A172 (cell line): ENCODE data around the gene ZNF169. TPM values are rescaled to one million over a fixed set of nuclear protein-coding genes. Genes with fewer than 3 reads are reported as not detected.
"Not testable (repeated sequence)": the region's sequence is repeated elsewhere in the genome, so short reads cannot be mapped to it uniquely, and the experiment has no call there.

ENCODE experiments used
- DNase-seq: peaks from one replicate; pipeline ENCODE4 v3.0.0-alpha.2; 2015; ENCODE audit warnings: low spot score
- total RNA-seq: library from RNA; depleted of rRNA; stranded (reverse); fragments of >200 nt; shearing (Covaris generic); gene quantifications from 2 replicates; pipeline ENCODE4 v1.2.3, GENCODE V29; 2014

Gene ZNF169
- total RNA-seq, 1 experiment from 2014 or later = 2.2 TPM

GRCh38 chr9:94286116-94286515 lies 27.0 kb downstream of the ZNF169 start:
- peak; percentile 21 for DNase-seq

GRCh38 chr9:94287877-94288513 lies 28.9 kb downstream of the ZNF169 start:
- DNase-seq = no peak

- DNase-seq = no peak
These were observed 30.6 kb downstream of the ZNF169 start for GRCh38 chr9:94289691-94290090.

- DNase-seq = no peak
These were observed 40.0 kb downstream of the ZNF169 start for GRCh38 chr9:94298949-94299599.

- DNase-seq = no peak
These were observed 41.6 kb downstream of the ZNF169 start for GRCh38 chr9:94300470-94301301.

GRCh38 chr9:94301583-94301982 lies 42.5 kb downstream of the ZNF169 start:
- DNase-seq = no peak

- DNase-seq = no peak
These were observed 43.3 kb downstream of the ZNF169 start for GRCh38 chr9:94302426-94302825.

GRCh38 chr9:94303321-94303720 lies 44.2 kb downstream of the ZNF169 start:
- no peak for DNase-seq

GRCh38 chr9:94315034-94315984 lies 56.2 kb downstream of the ZNF169 start:
- not testable (repeated sequence) for DNase-seq

- not testable (repeated sequence) for DNase-seq
These were observed 57.1 kb downstream of the ZNF169 start for GRCh38 chr9:94316236-94316635.

- not testable (repeated sequence) for DNase-seq
These were observed 59.0 kb downstream of the ZNF169 start for GRCh38 chr9:94317949-94318657.

- DNase-seq = not testable (repeated sequence)
These were observed 63.3 kb downstream of the ZNF169 start for GRCh38 chr9:94322342-94322940.

- not testable (repeated sequence) for DNase-seq
These were observed 64.2 kb downstream of the ZNF169 start for GRCh38 chr9:94323153-94323798.

- DNase-seq = not testable (repeated sequence)
These were observed 66.5 kb downstream of the ZNF169 start for GRCh38 chr9:94325583-94325982.

- not testable (repeated sequence) for DNase-seq
These were observed 69.4 kb downstream of the ZNF169 start, which contains the start of gene NUTM2F for GRCh38 chr9:94328544-94328943. TSS of gene NUTM2F (minus strand) at chr9:94328644. CDS start at chr9:94328623, 21 bp downstream.

GRCh38 chr9:94336445-94336844 lies 77.3 kb downstream of the ZNF169 start:
- DNase-seq = not testable (repeated sequence)

GRCh38 chr9:94338723-94339122 lies 79.6 kb downstream of the ZNF169 start:
- not testable (repeated sequence) for DNase-seq

- not testable (repeated sequence) for DNase-seq
These were observed 80.6 kb downstream of the ZNF169 start for GRCh38 chr9:94339657-94340056.

- not testable (repeated sequence) for DNase-seq
These were observed 81.7 kb downstream of the ZNF169 start for GRCh38 chr9:94340750-94341149.

- DNase-seq = not testable (repeated sequence)
These were observed 82.6 kb downstream of the ZNF169 start for GRCh38 chr9:94341703-94342102.
